GM19193 (cell line): Measurements from ENCODE around the gene MVB12B.

Experiments used
- POLR2A ChIP-seq: IDR thresholded peaks from 4 replicates; pipeline ENCODE4 v1.6.1; 2011; ENCODE audit not compliant: insufficient read depth, insufficient read length; ENCODE audit errors: extremely low read depth

Gene MVB12B

DNA sequence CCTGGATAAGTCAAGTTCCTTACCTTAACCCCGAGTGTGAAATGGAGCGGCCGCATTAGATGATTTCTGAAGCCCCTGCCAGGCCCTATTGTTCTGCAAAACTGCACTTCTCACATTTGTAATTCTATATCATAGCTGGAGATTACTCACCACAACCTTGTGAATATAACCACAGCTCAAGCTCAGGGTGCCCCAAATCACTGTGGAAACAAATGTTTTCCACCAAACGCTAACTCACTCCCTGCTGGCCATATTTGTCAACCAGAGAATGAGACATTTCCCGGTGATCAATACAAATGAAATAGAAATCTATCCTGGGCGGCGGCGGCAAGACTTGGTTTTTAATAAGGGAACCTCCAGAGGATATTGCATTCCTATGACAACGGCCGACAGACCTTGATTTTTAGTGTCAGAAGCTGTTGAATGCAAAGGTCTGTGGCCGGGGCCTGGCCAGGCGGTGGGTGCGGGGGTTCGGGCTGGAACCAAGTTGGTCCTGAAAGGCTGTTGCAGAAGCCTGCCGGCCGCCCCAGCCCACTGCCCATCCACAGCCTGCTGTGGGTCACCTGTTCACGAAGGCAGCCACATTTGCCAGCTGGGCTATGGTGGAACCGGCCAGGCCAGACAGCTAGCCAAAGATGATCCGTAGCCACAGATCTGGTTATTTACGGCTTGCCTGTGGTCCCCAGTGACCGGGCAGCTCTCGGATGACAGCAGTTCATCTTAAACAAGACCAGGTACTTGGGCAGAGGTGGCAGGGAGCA lies 193.2 kb downstream of the MVB12B start:
- no peak for TF ChIP-seq POLR2A

DNA sequence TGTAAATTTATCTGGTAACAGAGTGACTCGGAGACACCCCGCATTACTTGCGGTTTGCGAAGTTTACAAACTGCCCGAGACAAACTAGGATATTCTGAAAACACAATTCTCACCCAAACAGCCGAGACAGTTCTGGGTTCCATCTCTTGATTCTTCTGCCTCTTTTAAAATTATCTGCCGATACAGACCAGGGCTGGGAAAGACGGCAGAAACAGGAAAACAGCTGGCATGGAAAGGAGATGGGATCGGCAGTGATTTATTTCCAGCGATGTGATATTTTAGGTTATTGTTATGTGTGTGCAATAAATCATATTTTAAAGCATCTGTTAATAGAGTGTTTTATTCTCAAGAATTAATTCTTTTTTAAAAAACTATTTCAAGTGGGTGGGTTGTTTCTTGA lies 193.8 kb downstream of the MVB12B start:
- no peak for TF ChIP-seq POLR2A

GRCh38 chr9:126521089-126521488 lies 194.5 kb downstream of the MVB12B start:
- TF ChIP-seq POLR2A, result no peak

DNA sequence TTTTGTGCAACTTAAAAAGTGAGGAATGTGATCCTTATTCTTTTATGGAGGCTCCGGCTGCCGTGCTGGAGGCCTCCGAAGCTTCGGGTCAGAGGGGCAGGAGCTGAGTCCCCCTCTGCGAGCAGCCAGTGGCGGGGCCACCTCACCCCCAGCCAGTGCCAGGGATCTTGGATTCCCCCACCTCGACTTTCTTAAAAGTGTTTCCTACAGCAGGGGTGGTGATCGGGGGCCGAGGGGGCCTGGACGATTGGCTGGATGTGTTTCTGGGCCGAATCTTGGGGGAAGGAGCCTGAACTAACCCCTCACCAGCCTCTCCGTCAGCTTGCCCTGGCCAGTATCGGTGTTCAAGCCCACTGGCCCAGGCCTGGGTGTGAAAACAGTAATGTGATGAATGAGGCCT lies 194.9 kb downstream of the MVB12B start:
- no peak for TF ChIP-seq POLR2A

GRCh38 chr9:126521976-126522590 lies 195.5 kb downstream of the MVB12B start:
- TF ChIP-seq POLR2A, result no peak

DNA sequence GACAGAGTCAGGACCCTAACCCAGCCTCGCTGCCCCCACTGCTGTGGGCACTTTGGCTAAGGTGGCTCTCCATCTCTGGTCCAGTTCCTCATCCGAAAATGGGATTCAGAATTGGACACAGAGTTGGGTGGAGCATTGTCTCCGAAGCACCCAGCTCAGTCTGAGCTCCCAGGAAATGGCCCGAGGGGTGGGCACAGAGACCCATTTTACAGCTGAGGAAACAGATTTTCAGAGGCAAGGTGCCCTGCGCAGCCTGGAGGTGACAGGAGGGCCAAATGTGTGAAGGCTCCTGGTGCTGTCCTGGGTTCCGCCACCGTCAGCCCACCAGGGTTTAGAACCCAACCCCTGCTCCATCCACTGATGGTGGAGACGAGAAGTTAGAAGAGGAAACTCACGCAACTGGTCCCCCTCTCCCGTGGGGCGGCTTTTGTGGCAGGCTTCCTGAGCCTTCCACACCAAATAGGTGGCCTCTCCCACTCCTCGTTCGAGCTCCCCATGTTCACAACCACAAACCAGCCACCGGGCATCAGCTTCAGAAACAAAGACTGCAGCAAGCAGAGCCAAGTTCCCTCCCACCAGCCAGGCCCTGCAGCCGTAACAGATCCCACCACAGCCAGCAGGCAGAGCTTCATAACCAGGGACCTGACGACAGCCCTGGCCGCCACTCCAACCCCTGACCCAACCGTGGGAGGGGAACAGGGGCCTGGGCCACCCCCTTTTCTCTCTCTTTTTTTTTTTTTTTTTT lies 196.2 kb downstream of the MVB12B start:
- no peak for TF ChIP-seq POLR2A

GRCh38 chr9:126523611-126524111 lies 197.0 kb downstream of the MVB12B start:
- no peak for TF ChIP-seq POLR2A

DNA sequence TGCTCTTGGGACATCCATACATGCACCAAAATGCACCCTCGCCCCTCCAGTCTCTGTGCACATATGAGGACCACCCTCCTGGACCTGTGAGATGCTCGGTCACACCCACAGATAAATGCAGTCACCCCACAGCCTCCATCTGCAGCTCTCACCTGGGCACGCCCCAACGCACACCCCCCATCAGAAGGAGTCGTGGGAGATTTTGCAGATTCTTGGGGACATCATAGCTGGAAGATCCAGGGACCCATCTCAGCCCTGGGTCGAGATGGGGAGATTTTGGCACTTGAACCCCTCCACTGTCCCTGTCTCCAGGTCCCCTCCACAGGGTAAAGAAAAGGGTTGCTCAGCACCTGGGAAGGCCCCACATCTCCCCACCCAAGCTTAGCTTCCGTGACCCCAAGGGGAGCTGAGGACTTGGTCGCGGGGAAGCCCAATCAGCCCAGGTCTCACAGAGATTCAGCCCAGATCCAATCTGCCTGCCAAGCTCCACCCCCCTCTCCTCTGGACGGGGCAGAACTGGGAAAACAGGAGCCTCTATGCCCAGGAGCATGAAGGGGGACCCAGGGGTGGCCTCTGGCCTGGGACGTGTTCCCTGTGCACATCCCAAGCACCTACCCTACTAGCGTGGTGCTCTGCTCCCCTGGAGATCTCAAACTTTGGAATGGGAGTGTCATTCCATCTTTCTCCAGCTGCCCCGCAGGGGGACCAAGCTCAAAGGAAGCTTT lies 197.9 kb downstream of the MVB12B start:
- no peak for TF ChIP-seq POLR2A

- TF ChIP-seq POLR2A, result no peak
Measured at GRCh38 chr9:126526218-126527108, 199.8 kb downstream of the MVB12B start.

GRCh38 chr9:126527109-126527825 lies 200.6 kb downstream of the MVB12B start:
- no peak for TF ChIP-seq POLR2A

- no peak for TF ChIP-seq POLR2A
Measured at GRCh38 chr9:126528111-126528510, 201.5 kb downstream of the MVB12B start.

DNA sequence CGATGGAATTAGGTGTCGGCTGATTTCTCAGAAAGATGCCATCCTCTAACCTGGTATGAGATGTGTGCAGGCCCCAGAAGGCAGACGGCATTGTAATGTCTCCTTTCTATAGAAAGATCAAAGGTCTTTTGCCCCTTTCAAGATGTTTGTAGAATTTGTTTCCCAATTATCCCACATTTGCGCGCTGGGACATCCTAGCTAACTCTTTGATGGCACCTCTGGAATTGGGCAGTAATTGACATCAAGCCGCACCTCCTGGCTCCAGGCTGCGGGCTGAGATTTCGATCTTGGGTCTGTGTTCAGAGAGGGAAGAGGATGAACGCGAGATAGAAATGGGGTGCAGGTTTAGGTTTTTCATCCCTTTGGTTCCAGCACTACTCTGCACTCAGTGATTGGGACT lies 202.3 kb downstream of the MVB12B start:
- TF ChIP-seq POLR2A, result no peak

DNA sequence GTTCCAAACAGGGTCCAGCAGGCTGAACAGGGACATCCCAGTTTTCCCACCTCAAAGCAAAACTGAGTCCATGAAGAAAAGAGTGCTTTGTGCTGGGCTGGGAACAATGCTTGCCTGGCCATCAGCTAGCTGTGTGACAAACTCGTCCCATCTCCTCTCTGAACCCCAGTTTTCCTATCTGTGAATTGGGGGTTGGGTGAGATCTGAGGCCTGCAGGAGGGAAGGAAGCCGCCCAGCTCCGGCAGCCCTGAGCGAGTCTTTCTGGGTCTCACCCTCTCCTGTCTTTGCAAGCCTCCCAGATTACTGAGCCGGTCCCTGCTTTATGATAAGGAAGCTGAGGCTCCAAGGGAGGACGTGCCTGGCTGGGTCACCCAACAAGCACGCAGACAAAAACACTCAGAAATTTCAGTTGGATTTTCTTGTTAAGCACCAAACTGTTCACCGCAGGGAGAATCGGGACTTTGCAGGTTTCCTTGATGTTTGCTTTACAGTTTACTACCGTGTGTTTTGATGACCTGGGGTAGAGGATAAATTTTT lies 204.5 kb downstream of the MVB12B start:
- no peak for TF ChIP-seq POLR2A
